Mucosa of descending colon (tissue), 3 donors: ENCODE results near the gene ARL2. TPM values are rescaled to one million over a fixed set of nuclear protein-coding genes. Genes with fewer than 3 reads are reported as not detected.
A peak's percentile ranks its signal among the peaks of the same experiment; 100 is the strongest.

Experiments used
- ATAC-seq: fragments of 200-7000 bp; cut with Tn5 transposase; one replicate; pipeline ENCODE4 v1.9.1; 2020; ENCODE audit warnings: mild to moderate bottlenecking, moderate library complexity
- DNase-seq, 3 donors: peaks; one replicate each; pipeline ENCODE4 v3.0.0-alpha.2; 2020
- H3K36me3 ChIP-seq: fragments of 200-600 bp; one replicate; pipeline ENCODE4 v1.8.0; 2021; ENCODE audit warnings: low read depth, mild to moderate bottlenecking
- H3K4me1 ChIP-seq: fragments of 200-600 bp; one replicate; pipeline ENCODE4 v1.8.0; 2021; ENCODE audit warnings: low read depth, mild to moderate bottlenecking
- H3K4me3 ChIP-seq: fragments of 200-600 bp; one replicate; pipeline ENCODE4 v1.8.0; 2021; ENCODE audit warnings: mild to moderate bottlenecking
- H3K9me3 ChIP-seq: fragments of 200-600 bp; one replicate; pipeline ENCODE4 v1.8.0; 2021; ENCODE audit warnings: mild to moderate bottlenecking
- CTCF ChIP-seq: fragments of 200-600 bp; IDR thresholded peaks from one replicate; pipeline ENCODE4 v1.8.0; 2022; ENCODE audit warnings: antibody characterized with exemption, mild to moderate bottlenecking
- intact Hi-C, 2 donors: fragments of 100-400 bp; cut with DNase I in 1 of 2; cut with micrococcal nuclease in 1 of 2; formaldehyde crosslinking; loops; one replicate each; pipeline versions ENCODE4 v1.11.0 to v1.11.1; 2022; cut with DNase I, micrococcal nuclease
- total RNA-seq, 3 donors: library from RNA; stranded (reverse); fragmentation: NEBNext Ultra II Directional in 2 of 3; extraction: Animal tissue kit (Norgen Biotek cat#: 25700) in 2 of 3; gene quantifications; one replicate each; pipeline versions ENCODE4 v1.2.1 to v1.2.4, GENCODE V29; 2021 to 2023
- donor health status: DM: no; HTN: no; CAD: no; lungs with moderate emphysema.
- donor health status: DM: no; HTN: no; CAD: no.
- donor health status: DM: no; HTN: yes; CAD: no.

ARL2 gene
- total RNA-seq, 3 donors from 2014 or later, result 70.1 to 90.6 (median 71.4) TPM

DNA sequence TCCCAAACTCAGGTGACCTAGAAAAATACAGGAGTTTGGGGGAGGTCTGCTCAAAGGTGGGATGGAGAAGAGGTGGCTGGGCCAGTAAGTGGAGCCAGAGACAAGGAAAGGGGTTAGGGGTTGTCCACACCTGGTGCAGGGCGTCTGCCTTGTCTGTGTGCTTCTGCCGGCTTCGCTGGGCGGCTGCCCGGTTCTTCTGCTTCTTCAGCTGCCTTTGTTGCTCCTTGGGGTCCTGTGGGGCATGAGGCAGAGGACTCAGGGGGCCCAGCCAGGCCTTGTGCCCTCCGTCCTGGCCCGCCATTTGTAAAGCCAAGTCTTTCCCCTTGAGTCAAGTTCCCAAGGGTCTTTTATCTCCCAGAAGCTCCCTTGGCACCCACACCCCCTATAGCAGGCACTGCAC, 19.6 kb upstream of the ARL2 start:
- ATAC-seq (no peak), DNase-seq (no peak)
- no peak for TF ChIP-seq CTCF
- H3K9me3 ChIP-seq, result no peaks in the 10 kb centered on the region
- intact Hi-C loops, result no loop called here
- H3K36me3 ChIP-seq, result no peaks in the 10 kb centered on the region
- no peak overlapping the region for H3K4me3 ChIP-seq
- peaks cover 20% of the 10 kb centered on the region for H3K4me1 ChIP-seq

DNA sequence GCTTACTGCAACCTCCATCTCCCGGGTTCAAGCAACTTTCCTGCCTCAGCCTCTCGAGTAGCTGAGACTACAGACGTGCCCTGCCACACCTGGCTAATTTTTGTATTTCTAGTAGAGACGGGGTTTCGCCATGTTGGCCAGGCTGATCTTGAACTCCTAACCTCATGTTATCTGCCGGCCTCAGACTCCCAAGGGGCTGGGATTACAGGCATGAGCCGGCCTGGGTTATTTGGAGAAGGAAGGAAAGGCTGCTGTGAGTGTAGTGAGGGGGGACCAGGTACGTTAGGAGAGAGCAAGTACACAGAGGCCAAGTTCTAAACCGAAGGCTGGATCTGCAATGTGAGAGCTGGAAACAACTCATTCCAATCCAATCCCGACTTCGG, 17.6 kb upstream of the ARL2 start:
- Histone ChIP-seq H3K4me1 (peaks cover 33% of the 10 kb centered on the region), H3K4me3 (peak overlapping the region; percentile 19), H3K9me3 (no peaks in the 10 kb centered on the region), H3K36me3 (no peaks in the 10 kb centered on the region)
- intact Hi-C loops, result no loop called here
- ATAC-seq, result peak; percentile 1
- TF ChIP-seq CTCF, result no peak
- peak in 1 of 3 donors; percentile 31 for DNase-seq

GRCh38 chr11:64996710-64997380, 17.1 kb upstream of the ARL2 start, which contains the start of gene BATF2:
BATF2 (minus strand) TSS chr11:64996971; CDS start chr11:64996914, 57 bp downstream.
- peaks cover 33% of the 10 kb centered on the region for H3K4me1 ChIP-seq
- H3K36me3 ChIP-seq, result no peaks in the 10 kb centered on the region
- ATAC-seq (peak; percentile 80), DNase-seq (peak; percentile 87 to 92 (median 87))
- H3K4me3 ChIP-seq, result peak within 1 kb of the TSS; percentile 19
- intact Hi-C loops, result no loop called here
- TF ChIP-seq CTCF, result peak; percentile 22
- H3K9me3 ChIP-seq, result no peaks in the 10 kb centered on the region

DNA sequence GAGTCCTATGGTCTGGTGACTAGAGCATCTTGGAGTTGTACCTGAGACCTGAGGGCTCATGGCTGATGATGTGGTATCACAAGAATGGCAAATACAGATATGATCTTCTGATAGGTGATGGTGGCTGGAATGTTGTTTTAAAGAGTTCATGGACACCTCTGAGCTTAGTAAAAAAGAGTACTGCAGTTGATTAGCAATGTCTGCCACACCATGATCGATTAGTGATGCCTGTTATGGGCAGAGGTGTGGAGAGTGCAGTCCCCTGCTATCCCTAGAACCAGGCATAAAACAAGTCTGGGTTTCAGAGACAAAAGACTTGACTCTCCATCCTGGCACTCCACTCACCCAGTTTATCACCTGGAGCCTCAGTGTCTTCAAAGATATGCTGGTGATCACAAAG, 15.8 kb upstream of the ARL2 start:
- Histone ChIP-seq H3K9me3 (no peaks in the 10 kb centered on the region), H3K36me3 (no peaks in the 10 kb centered on the region), H3K4me3 (no peak overlapping the region), H3K4me1 (peaks cover 33% of the 10 kb centered on the region)
- peak in 1 of 3 donors; percentile 56 for DNase-seq
- ATAC-seq, result peak; percentile 24
- intact Hi-C loops, result no loop called here
- no peak for TF ChIP-seq CTCF

GRCh38 chr11:64998690-64999431, 15.1 kb upstream of the ARL2 start:
- H3K36me3 ChIP-seq, result no peaks in the 10 kb centered on the region
- no peaks in the 10 kb centered on the region for H3K9me3 ChIP-seq
- no peak overlapping the region for H3K4me3 ChIP-seq
- ATAC-seq (peak; percentile 86), DNase-seq (peak; percentile 67 to 82 (median 77))
- intact Hi-C loops, result no loop called here
- H3K4me1 ChIP-seq, result peaks cover 33% of the 10 kb centered on the region
- TF ChIP-seq CTCF, result no peak
